Gastrocnemius medialis (tissue), 4 donors: ENCODE results near the gene RUNDC1.

Experiments used
- CTCF ChIP-seq, 5 experiments: fragments of 450-650 bp in 3 of 5; fragments of 200-600 bp in 2 of 5; sonication (generic) in 2 of 5; IDR thresholded peaks in 4 of 5; conservative IDR thresholded peaks in 1 of 5; 1 replicate in 4 of 5; 2 replicates in 1 of 5; pipeline ENCODE4 v1.5.1; 2016 to 2019; ENCODE audit warnings: antibody characterized with exemption in 5 of 5, mild to moderate bottlenecking in 3 of 5, moderate library complexity in 3 of 5
- POLR2A ChIP-seq, 2 donors: fragments of 450-650 bp; IDR thresholded peaks; one replicate each; pipeline ENCODE4 v1.6.1; 2017; ENCODE audit warnings: antibody characterized with exemption in 2 of 2, mild to moderate bottlenecking in 2 of 2, moderate library complexity in 2 of 2

GRCh38 chr17:43025766-43026537 is 45.6 kb downstream of the RUNDC1 start:
- TF ChIP-seq CTCF (IDR thresholded peaks at IDR 0.05 in 4 of 5, conservative IDR thresholded peaks at IDR 0.05 in 1 of 5) (no peak), POLR2A (IDR thresholded peaks at IDR 0.05) (no peak)
